ENCODE measurements around the gene LCE3B.
"Not testable (repeated sequence)": the region's sequence is repeated elsewhere in the genome, so short reads cannot be mapped to it uniquely, and the experiment has no call there.

- not testable (repeated sequence) for TF ChIP-seq E2F8 (IDR thresholded peaks at IDR 0.05; ENCODE audit: low read depth, partially characterized antibody); SREBF1 (IDR thresholded peaks at IDR 0.05; ENCODE audit: borderline replicate concordance, low read depth, low read length); USF2 (CRISPR knock-in tag; IDR thresholded peaks at IDR 0.05); GABPA (tag; conservative IDR thresholded peaks at IDR 0.05; ENCODE audit: low read depth); POLR2A (conservative IDR thresholded peaks at IDR 0.05); USF1 (CRISPR knock-in tag; IDR thresholded peaks at IDR 0.05); MTF1 (CRISPR knock-in tag; IDR thresholded peaks at IDR 0.05; ENCODE audit: borderline replicate concordance); REST (IDR thresholded peaks at IDR 0.05; ENCODE audit: borderline replicate concordance); REST (CRISPR knock-in tag; IDR thresholded peaks at IDR 0.05; ENCODE audit: low read depth)
These were observed 34.1 kb upstream of the LCE3B start for GRCh38 chr1:152579526-152579925.
